ENCODE data around the gene PTTG1IP.

Gene PTTG1IP

GRCh38 chr21:44858291-44858690 lies 15.2 kb downstream of the PTTG1IP start:
- no peak for DNase-seq

DNA sequence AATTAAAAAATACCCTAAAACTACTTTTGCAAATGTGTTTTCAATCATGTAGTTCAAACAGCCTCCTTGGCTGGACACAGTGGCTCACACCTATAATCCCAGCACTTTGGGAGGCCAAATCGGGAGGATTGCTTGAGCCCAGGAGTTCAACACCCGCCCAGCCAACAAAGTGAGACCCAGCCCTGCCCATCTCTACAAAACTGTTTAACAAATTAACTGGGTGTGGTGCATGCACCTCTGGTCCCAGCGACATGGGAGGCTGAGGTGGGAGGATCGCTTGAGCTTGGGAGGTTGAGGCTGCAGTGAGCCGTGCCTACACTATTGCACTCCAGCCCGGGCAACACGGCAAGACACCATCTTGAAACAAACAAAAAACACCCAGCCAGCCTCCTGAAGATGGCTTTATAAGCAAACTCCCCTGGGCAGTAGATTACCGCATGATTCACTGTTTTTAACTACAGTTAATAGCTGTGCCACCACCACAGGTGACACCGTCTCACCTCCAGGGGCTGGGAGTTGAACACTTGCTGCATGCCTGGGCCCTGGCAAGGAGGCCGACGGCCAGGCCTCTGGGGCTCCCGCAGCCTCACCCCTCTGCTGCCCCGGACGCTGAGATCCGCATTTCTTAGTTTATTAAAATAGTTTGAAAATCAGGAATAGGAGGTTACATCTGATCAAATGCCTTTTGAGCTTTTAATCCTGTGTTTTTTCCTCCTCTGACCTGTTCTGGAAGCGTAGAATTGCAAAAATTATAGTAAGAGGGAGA lies 16.2 kb downstream of the PTTG1IP start:
- no peak for DNase-seq

DNA sequence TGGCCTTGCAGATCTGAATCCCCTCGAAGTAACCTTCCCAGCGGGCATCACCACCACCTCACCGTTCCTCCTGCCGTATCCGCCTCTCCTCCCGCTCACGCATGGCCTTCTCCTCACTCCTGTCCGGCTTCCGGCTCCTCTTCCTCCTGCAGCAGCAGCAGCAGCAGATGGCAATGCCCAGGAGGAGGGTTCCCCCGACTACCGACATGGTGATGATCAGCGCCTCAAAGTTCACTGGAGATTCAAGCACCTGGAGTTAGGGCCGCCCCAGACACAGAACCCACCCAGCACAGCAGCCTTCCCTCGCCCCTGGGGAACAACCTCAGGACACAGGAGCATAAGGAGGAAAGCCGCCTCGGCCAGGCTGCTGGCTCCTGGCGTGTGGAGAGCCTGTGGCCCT lies 17.4 kb downstream of the PTTG1IP start:
- no peak for DNase-seq

DNA sequence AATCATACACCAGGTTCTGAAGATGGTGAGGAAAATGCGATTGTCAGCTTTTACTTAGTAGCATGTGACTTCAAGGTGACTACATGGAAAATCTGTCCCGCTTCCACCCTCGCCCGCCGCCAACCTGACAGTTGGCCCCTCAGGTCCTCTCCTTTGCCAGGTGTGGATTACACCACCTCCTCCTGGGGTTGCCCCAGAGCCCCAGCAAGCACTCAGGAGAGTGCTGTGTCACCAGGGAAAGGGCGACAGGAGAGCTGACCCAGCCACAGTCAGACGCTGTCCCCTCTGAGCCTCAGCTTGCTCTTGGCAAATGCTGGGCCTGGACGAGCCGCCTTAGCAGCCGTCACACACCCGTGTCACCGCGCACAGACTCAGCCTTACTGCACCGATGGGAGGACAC lies 17.9 kb downstream of the PTTG1IP start:
- no peak for DNase-seq

- peak; percentile 43 for DNase-seq
These were observed 18.6 kb downstream of the PTTG1IP start for GRCh38 chr21:44854664-44855446.

GRCh38 chr21:44854391-44854663 lies 19.2 kb downstream of the PTTG1IP start:
- no peak for DNase-seq

- DNase-seq: no peak
These were observed 19.7 kb downstream of the PTTG1IP start for GRCh38 chr21:44853601-44854390.

- DNase-seq: no peak
These were observed 22.4 kb downstream of the PTTG1IP start for GRCh38 chr21:44850905-44851657.

DNA sequence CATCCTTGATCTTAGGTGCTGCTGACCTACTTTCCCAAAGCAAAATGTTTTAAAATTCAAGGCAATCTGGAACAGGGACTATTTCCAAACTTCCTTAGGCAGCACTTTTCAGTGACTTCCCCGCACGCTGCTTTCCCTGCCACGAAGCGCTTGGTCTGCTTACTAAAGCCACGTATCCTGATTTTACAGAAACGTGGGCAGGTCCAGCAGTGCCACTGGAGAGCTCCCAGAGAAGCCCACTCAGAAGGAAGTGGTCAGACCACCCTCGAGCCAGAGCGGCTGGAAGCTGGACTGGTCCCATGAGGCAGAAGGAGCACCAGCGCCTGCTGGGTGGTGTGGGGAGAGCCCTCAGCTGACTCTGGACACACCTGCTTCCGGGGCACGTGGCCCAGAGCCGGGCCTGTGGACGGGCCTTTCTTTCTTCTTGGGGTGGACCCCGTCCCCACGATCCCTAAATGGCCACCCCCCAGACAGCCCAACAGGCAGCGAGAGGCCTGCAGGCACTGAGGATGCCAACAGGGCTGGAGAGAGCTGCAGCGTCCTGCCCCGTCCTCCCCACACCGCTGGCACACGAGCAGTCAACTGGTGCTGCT lies 23.2 kb downstream of the PTTG1IP start:
- no peak for DNase-seq

GRCh38 chr21:44849616-44850130 lies 23.8 kb downstream of the PTTG1IP start:
- DNase-seq: no peak

DNA sequence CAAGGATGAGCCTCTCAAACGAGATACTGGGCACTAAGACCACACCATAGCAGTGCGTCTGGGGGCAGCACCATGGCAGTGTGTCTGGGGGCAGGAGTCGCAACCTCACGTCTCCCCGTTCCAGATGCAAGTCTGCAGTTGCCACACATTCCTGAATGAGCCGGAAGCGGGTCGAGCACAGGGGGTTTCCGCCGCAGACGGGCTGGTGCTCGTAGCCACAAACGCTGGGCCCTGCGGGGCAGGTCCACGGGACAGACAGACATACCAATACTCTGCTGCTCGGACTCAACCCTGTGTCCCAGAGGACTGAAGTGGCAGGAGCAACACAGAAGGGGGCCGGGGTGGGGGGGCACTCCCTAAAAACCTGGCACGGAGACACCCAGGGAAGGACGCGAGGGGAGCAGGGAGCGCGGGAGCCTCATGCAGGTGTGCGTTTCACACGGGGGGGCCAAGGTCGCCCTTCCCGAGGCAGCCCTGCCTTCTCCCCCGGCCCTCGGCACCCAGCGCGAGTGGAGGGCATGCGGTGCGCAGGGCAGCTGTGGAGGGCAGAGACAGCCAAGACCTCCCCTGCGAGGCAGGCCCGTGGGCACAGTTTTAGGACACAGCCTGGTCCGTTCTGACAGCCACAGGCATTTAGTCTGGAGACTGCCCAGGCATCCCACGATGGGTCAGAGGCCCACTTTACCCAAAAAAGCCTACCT lies 24.5 kb downstream of the PTTG1IP start:
- no peak for DNase-seq

DNA sequence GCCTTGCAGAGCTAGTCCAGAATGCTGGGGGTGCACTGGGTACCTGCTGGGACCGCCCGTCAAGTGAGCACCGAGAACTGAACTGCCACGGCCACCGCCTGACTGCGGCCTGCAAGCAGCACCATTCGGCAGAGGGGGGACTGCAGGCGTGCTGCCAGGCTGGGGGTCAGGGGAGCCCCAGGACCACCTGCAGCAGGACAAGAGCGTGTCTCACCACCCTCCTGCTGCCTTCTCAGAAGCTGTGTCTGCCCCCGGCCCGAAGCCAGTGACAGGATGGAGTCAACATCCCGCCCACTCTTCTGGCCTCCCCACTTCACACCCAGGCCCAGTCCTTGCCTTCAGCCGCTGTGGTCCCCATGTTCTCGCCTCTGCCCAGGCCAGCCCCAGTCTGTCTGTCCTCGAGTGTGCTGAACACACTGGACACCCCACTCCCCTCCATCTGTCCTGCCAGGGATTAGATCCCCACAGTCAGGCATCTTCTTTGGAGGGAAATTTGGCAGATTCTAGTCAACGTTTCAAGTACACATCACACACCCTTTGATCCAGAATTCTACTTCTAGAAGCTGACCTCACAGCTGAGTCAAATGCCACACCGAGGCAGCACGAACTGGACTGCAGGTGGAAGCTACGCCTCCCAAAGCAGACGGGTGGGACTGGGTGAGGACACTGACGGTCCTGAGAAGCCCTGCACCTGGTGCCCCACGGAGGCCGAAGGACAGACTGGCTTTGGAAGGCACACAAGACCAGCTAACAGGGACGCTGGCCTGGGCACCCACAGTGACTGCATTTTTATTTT lies 26.0 kb downstream of the PTTG1IP start:
- no peak for DNase-seq

DNA sequence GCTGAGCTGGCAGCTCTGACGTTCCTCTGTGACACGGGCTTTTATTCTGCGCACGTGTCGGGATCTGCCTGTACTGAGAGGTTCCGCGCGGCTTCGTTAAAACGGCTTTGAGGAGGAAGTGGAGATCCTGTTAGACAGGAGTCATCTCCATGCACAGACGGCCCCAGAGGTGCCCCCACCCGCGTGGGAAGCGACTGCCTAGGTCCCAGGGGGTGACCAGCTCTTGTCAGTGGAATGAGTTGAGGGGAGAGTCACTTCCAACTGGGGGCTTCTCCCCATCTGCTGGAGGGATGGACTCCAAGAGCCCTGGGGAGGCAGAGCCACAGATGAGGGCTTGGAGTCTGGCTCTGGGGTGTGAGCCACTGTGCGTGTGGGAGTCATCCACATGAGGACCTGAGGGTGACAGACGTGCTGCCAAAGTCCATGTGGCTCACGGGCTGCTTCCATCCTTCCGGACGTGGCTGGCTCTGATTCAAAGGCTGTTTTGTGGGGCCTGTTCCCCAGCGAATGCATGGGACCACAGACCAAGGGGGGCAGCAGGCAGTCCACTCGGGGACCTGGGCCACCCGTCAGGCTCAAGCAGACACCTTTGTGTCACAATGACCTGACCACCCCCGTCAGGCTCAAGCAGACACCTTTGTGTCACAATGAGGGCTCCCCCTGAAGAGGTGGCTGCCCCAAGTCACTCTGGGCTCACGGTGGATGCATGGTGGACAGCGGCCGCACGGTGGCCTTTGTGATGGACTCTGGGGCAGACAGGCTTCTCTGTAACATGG lies 26.8 kb downstream of the PTTG1IP start:
- DNase-seq: peak; percentile 62

- DNase-seq: no peak
These were observed 27.3 kb downstream of the PTTG1IP start for GRCh38 chr21:44846224-44846484.

DNA sequence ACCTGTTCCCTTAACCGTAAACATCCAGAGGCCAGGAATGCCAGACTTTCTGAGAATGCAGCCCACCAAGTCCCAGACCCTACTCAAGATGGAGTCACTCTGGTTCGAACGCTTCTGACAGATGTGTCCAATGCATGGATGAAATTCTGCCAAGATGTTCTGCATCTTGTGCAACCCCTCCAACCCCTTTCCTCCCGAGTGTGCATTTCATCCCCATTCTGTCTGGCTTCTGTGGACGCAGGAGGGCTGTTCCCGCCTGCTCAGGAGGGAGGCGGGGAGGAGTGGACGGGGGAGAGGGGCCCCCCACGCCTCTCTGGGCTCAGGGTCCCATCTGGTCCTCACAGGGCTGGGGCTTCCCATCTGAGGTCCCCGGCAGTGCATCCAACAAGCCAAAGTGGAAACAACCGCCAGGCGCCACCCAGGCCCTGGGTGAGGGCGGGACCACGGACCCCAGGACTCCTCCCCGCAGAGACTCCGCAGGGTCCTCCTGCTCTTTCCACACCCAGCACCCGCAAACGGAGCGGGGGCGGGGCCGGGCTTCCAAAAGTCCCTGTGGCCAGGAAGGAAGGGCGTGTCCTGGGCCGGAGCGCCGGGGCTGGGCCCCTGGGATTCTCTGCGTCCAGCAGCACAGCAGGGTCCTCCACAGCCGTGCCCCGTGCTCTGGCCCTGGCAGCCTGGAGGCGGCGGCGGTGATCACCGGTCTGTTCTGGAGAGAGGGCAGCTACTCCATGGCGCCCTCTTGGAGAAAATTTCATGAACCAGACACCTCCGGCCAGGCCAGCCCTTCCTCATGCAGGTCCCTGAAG lies 27.9 kb downstream of the PTTG1IP start:
- peak; percentile 59 for DNase-seq

DNA sequence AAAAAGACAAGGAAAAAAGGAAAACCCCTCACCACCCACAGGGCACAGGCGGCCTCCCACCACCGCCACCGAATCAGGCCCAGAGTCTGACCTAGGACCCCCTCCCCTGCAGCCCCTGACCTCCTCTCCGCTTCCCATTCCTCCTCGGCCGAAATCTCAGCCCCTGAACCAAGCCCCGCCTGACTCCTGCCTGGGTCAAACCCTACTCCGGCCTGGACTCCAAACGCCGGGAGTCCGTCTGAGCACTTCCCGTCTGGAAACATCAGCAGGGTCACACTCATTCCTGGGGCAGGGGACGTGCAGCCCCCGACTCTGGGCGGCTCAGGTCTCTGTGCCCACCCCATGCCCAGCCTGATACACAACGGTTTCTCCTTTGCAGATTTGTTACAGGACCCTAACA lies 29.2 kb downstream of the PTTG1IP start:
- no peak for DNase-seq

DNA sequence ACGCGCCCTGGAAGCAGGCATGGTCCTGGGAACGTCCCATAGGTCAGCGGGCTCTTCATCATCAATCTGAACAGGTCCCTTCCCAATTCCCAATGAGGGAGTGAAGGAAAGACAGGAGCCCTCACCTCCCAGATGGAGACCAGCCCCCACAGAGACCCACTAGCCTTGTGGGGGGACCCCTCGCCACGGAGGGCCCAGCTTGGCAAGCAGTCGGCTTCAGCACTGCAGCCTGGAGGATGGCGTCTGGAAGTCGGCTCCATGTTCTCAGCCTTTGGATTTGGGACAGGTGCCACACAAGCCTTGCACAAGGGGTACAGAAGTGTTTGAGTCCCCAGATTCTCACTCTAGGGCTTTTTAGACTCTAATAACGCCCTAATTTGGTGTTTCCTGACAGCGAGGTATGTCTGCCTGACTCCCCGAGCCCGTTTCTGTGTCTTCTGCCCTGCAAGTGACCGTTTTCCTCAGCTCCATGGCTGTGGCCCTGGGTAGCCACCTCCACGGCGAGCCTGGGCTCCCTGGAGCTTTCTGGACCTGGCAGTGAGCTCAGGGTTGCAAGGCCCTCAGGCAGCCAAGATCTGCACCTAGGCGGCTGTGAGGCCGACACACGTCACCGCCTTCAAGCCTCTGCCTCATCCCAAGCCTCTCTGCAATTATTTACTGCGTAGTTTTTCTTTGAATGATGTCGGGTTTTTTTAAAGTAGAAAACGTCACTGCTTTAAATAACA lies 30.6 kb downstream of the PTTG1IP start:
- DNase-seq: no peak

GRCh38 chr21:44842087-44842486 lies 31.4 kb downstream of the PTTG1IP start:
- no peak for DNase-seq

- no peak for DNase-seq
These were observed 32.7 kb downstream of the PTTG1IP start for GRCh38 chr21:44840771-44841170.

Data from CD4-positive, alpha-beta T cell treated with Interleukin-6 for 4 hours (primary cell).